SK-N-MC (cell line): Measurements from ENCODE around the gene ERBB4.
A peak's percentile ranks its signal among the peaks of the same experiment; 100 is the strongest.

ENCODE experiments used
- DNase-seq: peaks from one replicate; pipeline ENCODE4 v3.0.0-alpha.2; 2011; ENCODE audit warnings: low read depth, low spot score
- H3K27ac ChIP-seq: fragments of 200-600 bp; sonication (generic); 2 replicates; pipeline ENCODE4 v1.5.1; 2016; ENCODE audit warnings: mixed run types
- H3K36me3 ChIP-seq: fragments of 200-600 bp; sonication (generic); 2 replicates; pipeline ENCODE4 v1.6.1; 2017; ENCODE audit warnings: antibody characterized with exemption, low read length, mixed read lengths; ENCODE audit not compliant: insufficient read depth
- H3K4me3 ChIP-seq: fragments of 200-600 bp; sonication (generic); 2 replicates; pipeline ENCODE4 v1.5.1; 2016
- H3K9ac ChIP-seq: fragments of 200-600 bp; sonication (generic); 2 replicates; pipeline ENCODE4 v1.8.0; 2017; ENCODE audit warnings: mixed run types, mixed read lengths; ENCODE audit not compliant: insufficient read length
- H3K9me3 ChIP-seq: fragments of 200-600 bp; sonication (generic); 2 replicates; pipeline ENCODE4 v1.6.1; 2017; ENCODE audit warnings: low read depth, mild to moderate bottlenecking, antibody characterized with exemption, low read length, moderate library complexity, mixed read lengths
- EZH2 ChIP-seq: fragments of 200-600 bp; sonication (generic); IDR thresholded peaks from one replicate; pipeline ENCODE4 v1.6.1; 2017; ENCODE audit warnings: antibody characterized with exemption
- FOXP2 ChIP-seq: optimal IDR thresholded peaks from 2 replicates; pipeline ENCODE3; 2011; ENCODE audit warnings: mild to moderate bottlenecking, moderate library complexity; ENCODE audit not compliant: insufficient read depth; ENCODE audit errors: extremely low read length, control extremely low read depth
- POLR2AphosphoS5 ChIP-seq: IDR thresholded peaks from 2 replicates; pipeline ENCODE4 v1.6.1; 2012; ENCODE audit warnings: mild to moderate bottlenecking, low read depth, low read length, borderline replicate concordance

Gene ERBB4

DNA sequence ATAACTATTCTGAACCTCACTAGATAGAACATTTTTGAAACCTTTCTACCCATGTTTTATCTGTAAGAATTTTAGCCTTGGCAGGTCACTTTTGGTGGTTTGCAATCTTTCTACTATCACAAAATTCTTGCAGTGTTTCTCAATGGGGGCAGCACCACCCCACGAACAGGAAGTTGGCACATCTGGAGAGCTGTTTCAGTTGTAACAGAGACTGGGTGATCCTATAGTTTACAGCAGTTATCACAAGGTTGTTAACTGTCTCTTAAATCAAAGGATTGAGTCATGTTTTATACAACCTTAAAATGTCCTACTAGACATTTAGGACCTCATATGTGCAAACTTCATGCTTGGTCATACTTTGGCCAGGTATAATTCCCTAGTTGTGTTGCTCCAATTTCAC lies 829.2 kb downstream of the ERBB4 start:
- peak overlapping the region; percentile 42; the same call in 1 of the 2 replicates for H3K27ac ChIP-seq
- no peak for DNase-seq
- no peak for TF ChIP-seq POLR2AphosphoS5
- no peak for TF ChIP-seq EZH2
- no peak for TF ChIP-seq FOXP2
- H3K4me3 ChIP-seq: peak overlapping the region; percentile 6; the same call in 1 of the 2 replicates
- no peak overlapping the region for H3K9ac ChIP-seq
- H3K9me3 ChIP-seq: no peaks in the 10 kb centered on the region
- H3K36me3 ChIP-seq: no peaks in the 10 kb centered on the region

GRCh38 chr2:211692689-211693088 lies 845.9 kb downstream of the ERBB4 start:
- no peak overlapping the region for H3K9ac ChIP-seq
- no peak overlapping the region for H3K27ac ChIP-seq
- H3K36me3 ChIP-seq: no peaks in the 10 kb centered on the region
- TF ChIP-seq EZH2: no peak
- no peak for TF ChIP-seq POLR2AphosphoS5
- H3K9me3 ChIP-seq: no peaks in the 10 kb centered on the region
- H3K4me3 ChIP-seq: no peak overlapping the region
- DNase-seq: no peak

- TF ChIP-seq POLR2AphosphoS5 (no peak), FOXP2 (no peak), EZH2 (no peak)
- Histone ChIP-seq H3K9me3 (no peaks in the 10 kb centered on the region), H3K9ac (no peak overlapping the region), H3K27ac (no peak overlapping the region), H3K4me3 (no peak overlapping the region), H3K36me3 (no peaks in the 10 kb centered on the region)
- DNase-seq: no peak
These were observed 847.9 kb downstream of the ERBB4 start for GRCh38 chr2:211690736-211691135.

GRCh38 chr2:211688196-211688595 lies 850.4 kb downstream of the ERBB4 start:
- no peak overlapping the region for H3K9ac ChIP-seq
- TF ChIP-seq FOXP2 (no peak), POLR2AphosphoS5 (no peak), EZH2 (no peak)
- DNase-seq: no peak
- no peak overlapping the region for H3K27ac ChIP-seq
- H3K36me3 ChIP-seq: no peaks in the 10 kb centered on the region
- H3K4me3 ChIP-seq: no peak overlapping the region
- H3K9me3 ChIP-seq: no peaks in the 10 kb centered on the region

- Histone ChIP-seq H3K27ac (no peak overlapping the region), H3K9ac (no peak overlapping the region), H3K4me3 (no peak overlapping the region), H3K9me3 (no peaks in the 10 kb centered on the region), H3K36me3 (no peaks in the 10 kb centered on the region)
- DNase-seq: no peak
- no peak for TF ChIP-seq EZH2
- no peak for TF ChIP-seq FOXP2
- TF ChIP-seq POLR2AphosphoS5: no peak
These were observed 863.9 kb downstream of the ERBB4 start for GRCh38 chr2:211674715-211675114.

- TF ChIP-seq FOXP2: no peak
- TF ChIP-seq POLR2AphosphoS5: no peak
- no peak for TF ChIP-seq EZH2
- no peaks in the 10 kb centered on the region for H3K9me3 ChIP-seq
- no peak overlapping the region for H3K9ac ChIP-seq
- H3K4me3 ChIP-seq: no peak overlapping the region
- no peaks in the 10 kb centered on the region for H3K36me3 ChIP-seq
- no peak overlapping the region for H3K27ac ChIP-seq
- no peak for DNase-seq
These were observed 865.3 kb downstream of the ERBB4 start for GRCh38 chr2:211673133-211673905.

DNA sequence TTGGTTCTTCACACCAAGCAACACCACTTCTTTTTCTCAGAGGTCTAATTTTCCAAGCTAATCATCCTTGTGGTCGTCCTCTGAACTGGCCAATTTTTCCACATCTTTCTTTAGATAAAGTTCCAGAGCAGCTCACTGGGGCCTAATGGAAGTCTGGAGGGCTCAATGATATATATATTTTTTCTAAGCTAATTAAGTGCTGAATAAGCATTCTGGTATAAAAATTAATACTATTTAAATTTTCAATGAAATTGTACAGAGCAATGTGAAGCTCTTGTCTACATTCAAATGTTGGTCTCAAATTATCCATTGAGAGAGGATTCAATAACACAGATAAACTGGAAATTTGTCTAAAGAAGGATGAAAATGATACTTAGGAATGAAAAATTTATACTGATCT lies 866.6 kb downstream of the ERBB4 start:
- H3K27ac ChIP-seq: no peak overlapping the region
- no peaks in the 10 kb centered on the region for H3K36me3 ChIP-seq
- TF ChIP-seq FOXP2 (no peak), EZH2 (no peak), POLR2AphosphoS5 (no peak)
- no peak overlapping the region for H3K9ac ChIP-seq
- H3K9me3 ChIP-seq: no peaks in the 10 kb centered on the region
- H3K4me3 ChIP-seq: no peak overlapping the region
- DNase-seq: no peak

- no peak overlapping the region for H3K4me3 ChIP-seq
- TF ChIP-seq FOXP2: no peak
- TF ChIP-seq EZH2: no peak
- no peak for TF ChIP-seq POLR2AphosphoS5
- H3K36me3 ChIP-seq: no peaks in the 10 kb centered on the region
- no peak overlapping the region for H3K27ac ChIP-seq
- no peak for DNase-seq
- no peak overlapping the region for H3K9ac ChIP-seq
- H3K9me3 ChIP-seq: no peaks in the 10 kb centered on the region
These were observed 873.3 kb downstream of the ERBB4 start for GRCh38 chr2:211665299-211665698.

DNA sequence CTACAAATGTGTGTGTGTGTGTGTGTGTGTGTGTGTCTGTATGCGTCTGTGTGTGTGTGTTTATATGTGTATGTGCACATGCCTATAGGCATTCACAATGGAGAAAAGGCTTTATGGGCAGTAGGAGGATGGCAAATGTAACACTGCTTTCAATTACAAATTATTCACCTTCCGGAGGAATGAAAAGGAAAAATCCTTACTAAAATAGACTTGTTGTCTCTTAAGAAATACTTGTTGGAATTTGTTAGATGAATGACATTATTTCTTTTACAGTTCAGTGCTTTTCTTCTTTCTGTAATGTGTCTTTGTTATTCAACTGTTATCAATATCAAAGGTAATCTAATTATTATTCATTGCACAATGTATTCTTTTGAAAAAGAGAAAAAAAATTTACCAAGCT lies 874.3 kb downstream of the ERBB4 start:
- H3K36me3 ChIP-seq: no peaks in the 10 kb centered on the region
- no peak for TF ChIP-seq EZH2
- no peak for TF ChIP-seq POLR2AphosphoS5
- no peak for TF ChIP-seq FOXP2
- H3K9ac ChIP-seq: no peak overlapping the region
- DNase-seq: no peak
- no peak overlapping the region for H3K4me3 ChIP-seq
- H3K27ac ChIP-seq: no peak overlapping the region
- H3K9me3 ChIP-seq: no peaks in the 10 kb centered on the region
